ENCODE data around the gene KDM2A. TPM values are rescaled to one million over a fixed set of nuclear protein-coding genes. Genes with fewer than 3 reads are reported as not detected.

Gene KDM2A
- total RNA-seq, 3 donors from 2014 or later (not counting 1 experiment from before 2014, with no cell fraction given), result 268 to 312 (median 283) TPM

DNA sequence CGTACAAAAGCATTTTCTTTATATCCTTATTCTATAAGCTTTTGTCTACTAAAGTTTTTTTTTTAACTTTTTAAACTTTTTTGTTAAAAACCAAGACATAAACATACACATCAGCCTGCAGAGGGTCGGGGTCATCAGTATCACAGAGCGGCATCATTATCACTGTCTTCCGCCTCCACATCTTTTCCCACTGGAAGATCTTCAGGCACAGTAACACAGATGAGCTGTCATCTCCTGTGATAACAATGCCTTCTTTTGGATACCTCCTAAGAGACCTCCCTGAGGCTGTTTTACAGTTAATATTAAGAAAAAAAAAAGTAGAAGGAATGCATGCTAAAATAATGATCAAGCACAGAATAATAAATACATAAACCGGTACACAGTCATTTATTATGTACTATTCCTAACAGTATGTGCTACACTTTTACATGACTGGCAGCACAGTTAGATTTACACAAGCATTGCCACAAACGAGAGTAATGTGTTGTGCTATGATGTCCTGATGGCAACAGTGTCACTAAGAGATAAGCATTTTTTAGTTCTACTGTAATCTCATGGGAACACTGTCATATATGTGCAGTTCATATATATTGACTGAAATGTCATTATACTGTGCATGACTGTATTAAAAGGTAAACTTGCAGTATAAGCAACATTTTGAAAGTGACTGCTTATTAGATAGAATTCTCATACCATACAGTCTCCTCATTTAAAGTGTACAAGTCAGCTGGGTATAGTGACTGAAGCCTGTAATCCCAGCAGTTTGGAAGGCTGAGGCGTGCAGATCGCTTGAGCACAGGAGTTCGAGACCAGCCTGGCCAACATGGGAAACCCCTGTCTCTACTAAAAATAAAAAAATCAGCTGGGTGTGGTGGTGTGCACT is 58.6 kb downstream of the KDM2A start:
- 96% methylated on average over 8 of the region's 9 CpGs for WGBS (ENCODE audit: insufficient coverage)
- Mint-ChIP-seq H3K9me3 (no peaks in the 10 kb centered on the region), H3K36me3 (peaks cover 1% of the 10 kb centered on the region), H3K4me3 (no peak overlapping the region), H3K27ac (peak overlapping the region; percentile 15 to 50), H3K27me3 (ENCODE audit: low read depth in 2 of 2) (no peaks in the 10 kb centered on the region), H3K4me1 (peaks cover 40 to 46% of the 10 kb centered on the region in 2 donors)
- intact Hi-C loops (cut with micrococcal nuclease), result no loop called here
- Histone ChIP-seq H3K27me3 (ENCODE audit: control insufficient read depth, insufficient read depth, low read length) (no peaks in the 10 kb centered on the region), H3K27ac (ENCODE audit: low read length) (no peak overlapping the region), H3K36me3 (ENCODE audit: control insufficient read depth, insufficient read depth, low read length) (peaks cover 31% of the 10 kb centered on the region), H3K4me3 (ENCODE audit: low read length) (no peak overlapping the region), H3K4me1 (ENCODE audit: control insufficient read depth, insufficient read depth, low read length) (no peaks in the 10 kb centered on the region), H3K9me3 (ENCODE audit: control insufficient read depth, insufficient read depth, low read length) (no peaks in the 10 kb centered on the region)
- ATAC-seq, result no peak
- TF ChIP-seq, protein P1, sequence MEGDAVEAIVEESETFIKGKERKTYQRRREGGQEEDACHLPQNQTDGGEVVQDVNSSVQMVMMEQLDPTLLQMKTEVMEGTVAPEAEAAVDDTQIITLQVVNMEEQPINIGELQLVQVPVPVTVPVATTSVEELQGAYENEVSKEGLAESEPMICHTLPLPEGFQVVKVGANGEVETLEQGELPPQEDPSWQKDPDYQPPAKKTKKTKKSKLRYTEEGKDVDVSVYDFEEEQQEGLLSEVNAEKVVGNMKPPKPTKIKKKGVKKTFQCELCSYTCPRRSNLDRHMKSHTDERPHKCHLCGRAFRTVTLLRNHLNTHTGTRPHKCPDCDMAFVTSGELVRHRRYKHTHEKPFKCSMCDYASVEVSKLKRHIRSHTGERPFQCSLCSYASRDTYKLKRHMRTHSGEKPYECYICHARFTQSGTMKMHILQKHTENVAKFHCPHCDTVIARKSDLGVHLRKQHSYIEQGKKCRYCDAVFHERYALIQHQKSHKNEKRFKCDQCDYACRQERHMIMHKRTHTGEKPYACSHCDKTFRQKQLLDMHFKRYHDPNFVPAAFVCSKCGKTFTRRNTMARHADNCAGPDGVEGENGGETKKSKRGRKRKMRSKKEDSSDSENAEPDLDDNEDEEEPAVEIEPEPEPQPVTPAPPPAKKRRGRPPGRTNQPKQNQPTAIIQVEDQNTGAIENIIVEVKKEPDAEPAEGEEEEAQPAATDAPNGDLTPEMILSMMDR (IDR thresholded peaks at IDR 0.05), result no peak
- DNase-seq, result no peak

- H3K4me3 ChIP-seq (ENCODE audit: low read length), result no peak overlapping the region
- intact Hi-C loops (cut with micrococcal nuclease), result no loop called here
- WGBS (ENCODE audit: insufficient coverage), result no CpG with 5 or more reads among the region's 1 CpG
- TF ChIP-seq, protein P1 (IDR thresholded peaks at IDR 0.05), result no peak
- H3K27ac ChIP-seq (ENCODE audit: low read length), result no peak overlapping the region
- H3K9me3 ChIP-seq (ENCODE audit: control insufficient read depth, insufficient read depth, low read length), result no peaks in the 10 kb centered on the region
- no peaks in the 10 kb centered on the region for H3K4me1 ChIP-seq (ENCODE audit: control insufficient read depth, insufficient read depth, low read length)
- ATAC-seq (no peak), DNase-seq (no peak)
- peak overlapping the region; percentile 15 to 50 for H3K27ac Mint-ChIP-seq
- peaks cover 7% of the 10 kb centered on the region for H3K36me3 Mint-ChIP-seq
- H3K27me3 ChIP-seq (ENCODE audit: control insufficient read depth, insufficient read depth, low read length), result no peaks in the 10 kb centered on the region
- H3K27me3 Mint-ChIP-seq (ENCODE audit: low read depth in 2 of 2), result no peaks in the 10 kb centered on the region
- H3K4me1 Mint-ChIP-seq, result peaks cover 39 to 46% of the 10 kb centered on the region in 2 donors
- H3K9me3 Mint-ChIP-seq, result no peaks in the 10 kb centered on the region
- no peak overlapping the region for H3K4me3 Mint-ChIP-seq
- peaks cover 39% of the 10 kb centered on the region for H3K36me3 ChIP-seq (ENCODE audit: control insufficient read depth, insufficient read depth, low read length)
Measured at GRCh38 chr11:67178421-67178820, 59.4 kb downstream of the KDM2A start.

- no peak for ATAC-seq
- WGBS (ENCODE audit: insufficient coverage), result 74% methylated on average over 4 of the region's 4 CpGs
- H3K9me3 ChIP-seq (ENCODE audit: control insufficient read depth, insufficient read depth, low read length), result no peaks in the 10 kb centered on the region
- no peak overlapping the region for H3K4me3 Mint-ChIP-seq
- no peaks in the 10 kb centered on the region for H3K4me1 ChIP-seq (ENCODE audit: control insufficient read depth, insufficient read depth, low read length)
- H3K27ac ChIP-seq (ENCODE audit: low read length), result no peak overlapping the region
- TF ChIP-seq, protein P1 (IDR thresholded peaks at IDR 0.05), result no peak
- DNase-seq, result no peak
- H3K36me3 Mint-ChIP-seq, result peaks cover 7% of the 10 kb centered on the region
- no peaks in the 10 kb centered on the region for H3K9me3 Mint-ChIP-seq
- intact Hi-C loops (cut with micrococcal nuclease), result no loop called here
- H3K4me1 Mint-ChIP-seq, result peaks cover 39 to 46% of the 10 kb centered on the region in 2 donors
- H3K4me3 ChIP-seq (ENCODE audit: low read length), result no peak overlapping the region
- no peaks in the 10 kb centered on the region for H3K27me3 Mint-ChIP-seq (ENCODE audit: low read depth in 2 of 2)
- peaks cover 41% of the 10 kb centered on the region for H3K36me3 ChIP-seq (ENCODE audit: control insufficient read depth, insufficient read depth, low read length)
- H3K27me3 ChIP-seq (ENCODE audit: control insufficient read depth, insufficient read depth, low read length), result no peaks in the 10 kb centered on the region
- peak overlapping the region in 1 of 2 donors; percentile 50 for H3K27ac Mint-ChIP-seq
Measured at GRCh38 chr11:67178878-67179277, 59.8 kb downstream of the KDM2A start.

All from natural killer cell (primary cell).